Tibial nerve (tissue), 4 donors: ENCODE data around the gene NR1H3. TPM values are rescaled to one million over a fixed set of nuclear protein-coding genes. Genes with fewer than 3 reads are reported as not detected.
"Not testable (repeated sequence)": the region's sequence is repeated elsewhere in the genome, so short reads cannot be mapped to it uniquely, and the experiment has no call there.

Source experiments
- DNase-seq, 2 donors: peaks; one replicate each; pipeline ENCODE4 v3.0.0-alpha.2; 2019; ENCODE audit warnings: low spot score in 2 of 2
- H3K27ac ChIP-seq, 4 donors: fragments of 200-600 bp; sonication (generic) in 3 of 4; one replicate each; pipeline ENCODE4 v1.5.1; 2017 to 2019; ENCODE audit warnings: mild to moderate bottlenecking in 1 of 4
- H3K27me3 ChIP-seq, 2 donors: fragments of 200-600 bp; sonication (generic) in 1 of 2; one replicate each; pipeline versions ENCODE4 v1.5.1 to v1.6.0; 2017 to 2019
- H3K36me3 ChIP-seq, 3 donors: fragments of 200-600 bp; sonication (generic); one replicate each; pipeline ENCODE4 v1.5.1; 2018 to 2019
- H3K4me1 ChIP-seq, 4 donors: fragments of 200-600 bp; sonication (generic) in 3 of 4; one replicate each; pipeline ENCODE4 v1.5.1; 2017 to 2019
- H3K4me3 ChIP-seq, 4 donors: fragments of 200-600 bp; sonication (generic) in 3 of 4; one replicate each; pipeline ENCODE4 v1.5.1; 2017 to 2019; ENCODE audit warnings: mild to moderate bottlenecking in 1 of 4, moderate library complexity in 1 of 4
- H3K9me3 ChIP-seq, 4 donors: fragments of 200-600 bp; sonication (generic) in 3 of 4; one replicate each; pipeline ENCODE4 v1.5.1; 2017 to 2019
- CTCF ChIP-seq, 5 experiments: fragments of 200-600 bp in 3 of 5; fragments of 450-650 bp in 2 of 5; sonication (generic) in 3 of 5; IDR thresholded peaks; one replicate each; pipeline ENCODE4 v1.5.1; 2016 to 2019; ENCODE audit warnings: antibody characterized with exemption in 5 of 5, mild to moderate bottlenecking in 3 of 5, moderate library complexity in 2 of 5
- EP300 ChIP-seq, 2 donors: sonication (generic); formaldehyde crosslinking; IDR thresholded peaks; one replicate each; pipeline ENCODE4 v1.6.1; 2017; ENCODE audit warnings: antibody characterized with exemption in 2 of 2, mild to moderate bottlenecking in 1 of 2
- POLR2A ChIP-seq, 2 donors: fragments of 450-650 bp; IDR thresholded peaks; one replicate each; pipeline ENCODE4 v1.6.1; 2017; ENCODE audit warnings: antibody characterized with exemption in 2 of 2, mild to moderate bottlenecking in 2 of 2, moderate library complexity in 2 of 2
- WGBS, 2 donors: methylation state at CpG; one replicate each; pipeline ENCODE4 v1.1.5; 2018; 5-methylcytosine and 5-hydroxymethylcytosine counted together
- total RNA-seq, 4 donors: library from RNA; depleted of rRNA; stranded (reverse); fragments of >200 nt; gene quantifications; one replicate each; pipeline ENCODE4 v1.1.0, GENCODE V29; 2016

Gene NR1H3
- total RNA-seq, 4 donors from 2014 or later: 92.7 to 218 (median 124) TPM

DNA sequence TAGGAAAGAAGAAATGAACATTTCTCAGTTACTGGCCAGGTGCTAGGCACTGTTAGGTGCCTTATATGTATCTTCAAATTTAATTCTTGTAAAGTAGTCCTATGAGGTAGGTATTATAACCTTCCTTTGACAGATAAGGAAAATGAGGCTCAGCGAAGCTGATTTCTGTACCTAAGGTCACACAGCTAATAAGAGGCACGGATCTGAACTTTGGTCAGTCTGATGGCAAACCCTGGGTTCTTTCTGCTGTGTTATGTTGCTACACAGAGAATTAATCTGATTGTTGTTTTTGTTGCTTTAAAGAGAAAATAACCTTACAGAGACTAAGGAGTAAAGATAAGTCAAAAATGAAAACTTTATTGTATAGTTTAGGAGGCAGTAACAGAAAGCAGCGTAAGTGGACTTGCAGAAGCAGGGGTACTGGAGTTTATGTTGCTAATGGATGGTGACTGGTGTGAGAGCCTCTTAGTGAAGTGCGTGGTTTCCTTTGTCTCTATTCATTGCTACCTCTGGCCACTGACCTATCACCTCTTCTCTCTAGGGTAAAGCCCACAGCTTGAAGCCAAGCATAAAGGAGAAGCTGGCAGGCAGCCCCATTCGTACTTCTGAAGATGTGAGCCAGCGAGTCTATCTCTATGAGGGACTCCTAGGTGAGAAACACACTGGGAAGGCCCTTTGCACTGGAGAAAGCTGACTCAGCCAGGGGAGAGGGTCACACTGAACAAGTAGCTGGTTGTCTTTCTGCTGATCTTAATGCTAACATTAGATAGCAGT, 50.4 kb downstream of the NR1H3 start:
- H3K27me3 ChIP-seq: no peaks in the 10 kb centered on the region
- TF ChIP-seq POLR2A (IDR thresholded peaks at IDR 0.05) (no peak), EP300 (IDR thresholded peaks at IDR 0.05) (no peak), CTCF (IDR thresholded peaks at IDR 0.05) (no peak)
- H3K4me1 ChIP-seq: peaks cover 0 to 16% (median 0%) of the 10 kb centered on the region in 4 donors
- 76 to 86% methylated on average over 6 of the region's 6 CpGs for WGBS, 2 donors
- DNase-seq: no peak
- H3K36me3 ChIP-seq: peaks cover 3 to 100% (median 58%) of the 10 kb centered on the region in 3 donors
- no peak overlapping the region for H3K4me3 ChIP-seq
- no peak overlapping the region for H3K27ac ChIP-seq
- H3K9me3 ChIP-seq: peaks cover 0 to 3% (median 0%) of the 10 kb centered on the region in 4 donors

DNA sequence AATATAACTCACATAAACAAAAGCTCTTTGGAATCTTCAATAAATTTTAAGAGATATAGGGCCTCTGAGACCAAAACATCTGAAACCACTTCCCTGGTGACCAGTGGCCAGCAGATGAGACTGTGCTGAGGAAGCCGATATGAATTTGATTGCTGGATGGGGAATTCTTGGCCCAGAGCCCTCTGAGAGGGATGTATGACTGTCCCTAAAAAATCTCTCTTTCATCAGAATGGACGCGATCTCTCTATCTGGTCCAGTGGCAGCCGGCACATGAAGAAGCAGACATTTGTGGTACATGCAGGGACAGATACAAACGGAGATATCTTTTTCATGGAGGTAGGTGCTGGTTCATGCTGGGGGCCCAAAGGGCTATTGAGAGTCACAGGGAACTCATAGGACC, 57.2 kb downstream of the NR1H3 start:
- DNase-seq: no peak
- no peak overlapping the region for H3K4me3 ChIP-seq

DNA sequence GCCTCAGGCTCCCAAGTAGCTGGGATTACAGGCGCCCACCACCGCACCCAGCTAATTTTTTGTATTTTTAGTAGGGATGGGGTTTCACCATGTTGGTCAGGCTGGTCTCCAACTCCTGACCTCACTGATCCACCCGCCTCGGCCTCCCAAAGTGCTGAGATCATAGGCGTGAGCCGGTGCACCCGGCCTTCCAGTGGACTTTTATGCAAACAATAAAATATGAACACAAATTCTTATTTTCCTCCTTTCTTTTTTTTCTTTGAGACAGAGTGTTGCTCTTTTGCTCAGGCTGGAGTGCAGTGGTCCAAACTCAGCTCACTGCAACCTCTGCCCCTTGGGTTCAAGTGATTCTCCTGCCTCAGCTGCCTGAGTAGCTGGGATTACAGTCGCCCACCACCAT, 58.7 kb downstream of the NR1H3 start:
- H3K4me1 ChIP-seq, H3K4me3 ChIP-seq, DNase-seq, H3K27me3 ChIP-seq, H3K27ac ChIP-seq, H3K9me3 ChIP-seq: not testable (repeated sequence)
- 90 to 93% methylated on average over 8 of the region's 8 CpGs for WGBS, 2 donors
- H3K36me3 ChIP-seq: peaks cover 0 to 77% (median 17%) of the 10 kb centered on the region in 3 donors

More for the DNA sequence above, 57.2 kb downstream of the NR1H3 start:
- H3K36me3 ChIP-seq: peaks cover 0 to 92% (median 29%) of the 10 kb centered on the region in 3 donors
- H3K27me3 ChIP-seq: no peaks in the 10 kb centered on the region
- TF ChIP-seq CTCF (IDR thresholded peaks at IDR 0.05) (no peak), EP300 (IDR thresholded peaks at IDR 0.05) (no peak), POLR2A (IDR thresholded peaks at IDR 0.05) (no peak)
- H3K9me3 ChIP-seq: no peaks in the 10 kb centered on the region
- H3K27ac ChIP-seq: no peak overlapping the region
- 79 to 86% methylated on average over 5 of the region's 5 CpGs for WGBS, 2 donors
- H3K4me1 ChIP-seq: no peaks in the 10 kb centered on the region

DNA sequence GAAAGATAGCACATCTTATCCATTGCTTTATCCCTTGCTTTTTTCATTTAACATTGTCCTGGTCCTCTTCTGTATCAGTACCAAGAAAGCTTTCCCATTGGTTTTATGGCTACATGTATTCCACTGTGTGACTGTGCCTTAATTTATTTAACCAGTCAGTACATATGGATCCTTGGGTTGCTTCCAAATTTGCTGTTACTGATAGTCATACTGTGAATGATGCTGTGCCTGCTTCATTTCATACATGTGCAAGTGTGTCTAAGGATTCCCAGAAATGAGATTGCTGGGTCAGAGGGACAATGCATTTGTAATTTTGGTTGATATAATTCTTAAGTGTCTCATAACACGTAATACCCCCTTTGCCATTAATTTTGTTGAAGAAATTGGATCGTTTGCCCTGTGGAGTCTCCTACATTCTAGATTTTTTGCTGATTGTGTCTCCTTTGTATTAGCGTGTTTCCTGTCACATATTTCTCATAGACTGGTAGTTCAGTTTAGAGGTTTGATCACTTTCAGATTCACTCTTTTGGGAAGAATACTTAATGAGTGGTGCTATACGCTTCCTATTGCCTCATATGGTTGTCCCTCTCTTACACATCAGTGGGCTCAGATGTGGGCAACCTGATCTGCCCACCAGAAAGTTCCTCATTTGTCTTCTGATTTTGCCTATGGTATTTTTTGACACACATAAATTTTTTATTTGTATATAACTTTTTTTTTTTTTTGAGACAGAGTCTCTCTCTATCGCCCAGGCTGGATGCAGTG, 59.5 kb downstream of the NR1H3 start:
- Histone ChIP-seq H3K36me3 (peaks cover 0 to 69% (median 11%) of the 10 kb centered on the region in 3 donors), H3K9me3 (no peaks in the 10 kb centered on the region), H3K27ac (no peak overlapping the region), H3K27me3 (no peaks in the 10 kb centered on the region), H3K4me3 (no peak overlapping the region), H3K4me1 (no peaks in the 10 kb centered on the region)
- no peak for TF ChIP-seq POLR2A (IDR thresholded peaks at IDR 0.05)
- TF ChIP-seq CTCF (IDR thresholded peaks at IDR 0.05): no peak
- no peak for TF ChIP-seq EP300 (IDR thresholded peaks at IDR 0.05)
- WGBS, 2 donors: 90 to 91% methylated on average over 5 of the region's 5 CpGs
- DNase-seq: no peak

DNA sequence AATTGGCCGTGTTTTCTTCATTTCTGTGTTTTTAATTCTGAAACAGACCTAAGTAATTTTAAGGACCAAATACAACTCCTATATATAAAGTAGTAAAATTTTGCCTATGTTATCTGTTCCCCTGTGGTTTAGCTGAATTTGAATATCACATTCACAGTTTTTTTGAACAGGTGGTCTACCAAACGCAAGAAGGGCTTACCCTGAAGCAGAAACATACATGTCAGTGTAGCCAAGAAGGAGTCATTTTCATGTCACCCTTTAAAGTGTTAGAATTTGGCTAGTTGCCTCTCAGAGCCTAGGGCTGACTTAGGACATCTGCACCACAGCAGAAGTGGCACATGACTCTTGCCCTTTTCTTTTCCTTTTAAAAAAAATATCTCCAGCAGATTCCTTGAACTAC, 60.4 kb downstream of the NR1H3 start:
- peaks cover 0 to 60% (median 5%) of the 10 kb centered on the region in 3 donors for H3K36me3 ChIP-seq
- no peak overlapping the region for H3K27ac ChIP-seq
- no peaks in the 10 kb centered on the region for H3K27me3 ChIP-seq
- H3K4me3 ChIP-seq: no peak overlapping the region
- WGBS, 2 donors: 92 to 94% methylated on average over 2 of the region's 2 CpGs
- TF ChIP-seq POLR2A (IDR thresholded peaks at IDR 0.05) (no peak), EP300 (IDR thresholded peaks at IDR 0.05) (no peak), CTCF (IDR thresholded peaks at IDR 0.05) (no peak)
- H3K4me1 ChIP-seq: no peaks in the 10 kb centered on the region
- no peaks in the 10 kb centered on the region for H3K9me3 ChIP-seq
- DNase-seq: no peak

Other genes starting within 250 kb of the NR1H3 start
- gene ARFGAP2, start 81.1 kb upstream of the NR1H3 start, total RNA-seq: 100 to 1,000 TPM; 164 to 209 (median 176) TPM
- 10 to 100 TPM; 44.8 to 69.0 (median 61.6) TPM for gene PACSIN3, start 71.6 kb upstream of the NR1H3 start, total RNA-seq
- 10 to 100 TPM; 43.8 to 82.8 (median 52.4) TPM for gene DDB2, start 43.0 kb upstream of the NR1H3 start, total RNA-seq
- 10 to 100 TPM; 38.5 to 88.1 (median 58.8) TPM for gene ACP2, start 9.2 kb upstream of the NR1H3 start, total RNA-seq
- 10 to 100 TPM; 41.9 to 68.0 (median 52.2) TPM for gene MADD, start 12.1 kb downstream of the NR1H3 start, total RNA-seq
- gene MYBPC3, start 94.7 kb downstream of the NR1H3 start, total RNA-seq: under 1 TPM in 2 of 4 donors, not detected in 2; 0.21 to 0.60 TPM
- 10 to 100 TPM; 18.8 to 73.5 (median 25.2) TPM for gene SPI1, start 120.6 kb downstream of the NR1H3 start, total RNA-seq
- gene SLC39A13, start 150.6 kb downstream of the NR1H3 start, total RNA-seq: 100 to 1,000 TPM in 3 of 4 donors, 10 to 100 TPM in 1; 91.6 to 142 (median 116) TPM
- gene PSMC3, start 168.4 kb downstream of the NR1H3 start, total RNA-seq: 100 to 1,000 TPM; 103 to 147 (median 128) TPM
- 1 to 10 TPM; 2.2 to 6.7 (median 2.7) TPM for gene RAPSN, start 191.1 kb downstream of the NR1H3 start, total RNA-seq